ENCODE results near the gene SV2A.
"Not testable (repeated sequence)": the region's sequence is repeated elsewhere in the genome, so short reads cannot be mapped to it uniquely, and the experiment has no call there.

Gene SV2A

DNA sequence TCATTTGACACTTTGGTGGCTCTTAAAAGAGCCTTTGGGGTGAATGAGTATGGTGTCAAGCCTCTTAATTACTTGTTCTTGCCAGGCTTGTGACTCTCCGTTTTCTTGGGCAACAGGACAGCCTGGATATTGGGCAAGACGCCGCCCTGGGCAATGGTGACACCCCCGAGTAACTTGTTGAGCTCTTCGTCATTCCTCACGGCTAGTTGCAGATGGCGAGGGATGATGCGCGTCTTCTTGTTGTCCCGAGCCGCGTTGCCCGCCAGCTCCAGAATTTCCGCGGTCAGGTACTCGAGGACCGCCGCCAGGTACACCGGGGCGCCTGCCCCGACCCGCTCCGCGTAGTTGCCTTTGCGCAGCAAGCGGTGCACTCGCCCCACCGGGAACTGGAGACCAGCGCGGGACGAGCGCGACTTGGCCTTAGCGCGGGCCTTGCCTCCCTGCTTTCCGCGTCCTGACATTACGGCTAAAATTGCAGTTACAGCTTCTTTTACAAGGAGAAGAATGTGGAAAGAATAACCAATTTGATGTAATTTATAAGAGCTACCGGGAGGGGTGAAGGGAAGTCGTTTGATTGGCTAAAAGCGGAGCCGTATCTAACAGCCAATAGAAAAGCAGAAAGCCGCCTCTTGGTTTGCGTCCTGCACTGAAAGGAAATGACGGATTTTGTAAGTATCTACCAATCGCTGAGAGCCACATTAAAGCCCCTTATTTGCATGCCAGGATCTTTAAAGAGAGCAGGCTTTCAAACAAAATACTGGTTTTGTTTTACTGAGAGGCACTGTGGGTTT lies 30.0 kb downstream of the SV2A start:
- peak; percentile 37 to 54 for DNase-seq (ENCODE audit: low read depth in 2 of 2, low spot score in 1 of 2)

DNA sequence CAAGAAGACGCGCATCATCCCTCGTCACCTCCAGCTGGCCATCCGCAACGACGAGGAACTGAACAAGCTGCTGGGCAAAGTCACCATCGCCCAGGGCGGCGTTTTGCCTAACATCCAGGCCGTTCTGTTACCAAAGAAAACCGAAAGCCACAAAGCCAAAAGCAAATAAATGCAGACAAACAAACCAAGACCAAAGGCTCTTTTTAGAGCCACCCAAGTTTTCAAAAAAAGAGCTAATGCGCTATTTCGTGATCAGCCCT lies 30.5 kb downstream of the SV2A start:
- not testable (repeated sequence) for DNase-seq (ENCODE audit: low read depth in 2 of 2, low spot score in 1 of 2)

DNA sequence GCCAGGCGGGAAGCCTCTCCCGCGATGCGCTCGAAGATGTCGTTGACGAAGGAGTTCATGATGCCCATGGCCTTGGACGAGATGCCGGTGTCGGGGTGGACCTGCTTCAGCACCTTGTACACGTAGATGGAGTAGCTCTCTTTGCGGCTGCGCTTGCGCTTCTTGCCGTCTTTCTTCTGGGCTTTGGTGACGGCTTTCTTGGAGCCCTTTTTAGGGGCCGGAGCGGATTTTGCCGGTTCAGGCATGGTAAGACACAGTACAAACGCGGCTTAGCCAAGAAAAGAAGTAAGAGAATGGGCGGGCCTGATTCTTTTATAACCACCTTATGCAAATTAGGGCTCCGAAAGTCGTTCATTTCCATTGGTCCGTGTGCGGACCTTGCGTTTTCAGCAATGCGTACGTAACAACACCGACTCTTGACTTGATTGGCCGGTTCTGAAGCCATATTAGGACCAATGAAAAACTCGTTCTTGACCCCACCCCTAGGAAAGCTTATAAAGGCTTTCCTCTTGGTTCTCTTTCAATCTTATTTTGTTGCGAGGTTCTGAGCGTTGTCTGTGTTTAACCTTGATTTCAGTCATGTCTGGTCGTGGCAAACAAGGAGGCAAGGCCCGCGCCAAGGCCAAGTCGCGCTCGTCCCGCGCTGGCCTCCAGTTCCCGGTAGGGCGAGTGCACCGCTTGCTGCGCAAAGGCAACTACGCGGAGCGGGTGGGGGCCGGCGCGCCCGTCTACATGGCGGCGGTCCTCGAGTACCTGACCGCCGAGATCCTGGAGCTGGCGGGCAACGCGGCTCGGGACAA lies 31.0 kb downstream of the SV2A start:
- DNase-seq (ENCODE audit: low read depth in 2 of 2, low spot score in 1 of 2) = peak; percentile 60 to 72

- not testable (repeated sequence) for DNase-seq (ENCODE audit: low read depth in 2 of 2, low spot score in 1 of 2)
Observed at GRCh38 chr1:149886121-149886395, 31.6 kb downstream of the SV2A start.

DNA sequence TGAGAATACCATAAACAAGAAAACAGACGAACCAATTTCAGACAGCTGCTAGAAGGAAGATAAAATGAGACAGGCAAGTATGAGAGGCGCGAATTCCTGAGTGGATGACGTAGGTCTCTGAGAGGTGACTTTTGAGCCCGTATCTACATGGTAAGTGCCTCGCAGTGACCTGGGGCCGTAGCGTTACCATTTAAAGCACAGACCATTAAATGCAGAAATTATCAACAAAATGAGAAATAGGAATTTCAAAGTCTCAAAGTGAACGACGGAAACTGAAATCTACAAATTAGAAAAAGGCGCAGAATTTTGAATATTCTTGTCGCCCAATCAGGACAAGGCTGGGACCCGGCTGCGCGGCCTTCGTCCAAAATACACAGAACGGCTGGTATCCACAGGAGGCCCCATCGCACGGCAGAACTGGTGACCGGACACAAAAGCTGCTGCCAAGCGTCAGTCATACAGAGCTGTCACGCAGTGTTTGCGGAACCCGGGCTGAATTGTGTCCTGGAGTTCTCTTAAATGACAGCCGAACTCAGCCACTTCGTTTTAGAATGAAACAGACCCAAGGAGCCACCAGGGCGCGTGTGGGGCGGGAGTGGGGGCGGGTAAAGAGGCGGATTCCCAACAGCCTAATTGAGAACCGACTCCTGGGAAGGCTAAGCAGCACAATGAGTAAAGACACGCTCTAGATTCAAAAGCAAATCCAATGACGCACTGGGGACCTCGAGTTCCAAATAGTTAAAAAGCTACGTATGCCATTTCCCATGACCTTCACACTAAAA lies 32.1 kb downstream of the SV2A start:
- peak; percentile 22 for DNase-seq (ENCODE audit: low read depth in 2 of 2, low spot score in 1 of 2)

DNA sequence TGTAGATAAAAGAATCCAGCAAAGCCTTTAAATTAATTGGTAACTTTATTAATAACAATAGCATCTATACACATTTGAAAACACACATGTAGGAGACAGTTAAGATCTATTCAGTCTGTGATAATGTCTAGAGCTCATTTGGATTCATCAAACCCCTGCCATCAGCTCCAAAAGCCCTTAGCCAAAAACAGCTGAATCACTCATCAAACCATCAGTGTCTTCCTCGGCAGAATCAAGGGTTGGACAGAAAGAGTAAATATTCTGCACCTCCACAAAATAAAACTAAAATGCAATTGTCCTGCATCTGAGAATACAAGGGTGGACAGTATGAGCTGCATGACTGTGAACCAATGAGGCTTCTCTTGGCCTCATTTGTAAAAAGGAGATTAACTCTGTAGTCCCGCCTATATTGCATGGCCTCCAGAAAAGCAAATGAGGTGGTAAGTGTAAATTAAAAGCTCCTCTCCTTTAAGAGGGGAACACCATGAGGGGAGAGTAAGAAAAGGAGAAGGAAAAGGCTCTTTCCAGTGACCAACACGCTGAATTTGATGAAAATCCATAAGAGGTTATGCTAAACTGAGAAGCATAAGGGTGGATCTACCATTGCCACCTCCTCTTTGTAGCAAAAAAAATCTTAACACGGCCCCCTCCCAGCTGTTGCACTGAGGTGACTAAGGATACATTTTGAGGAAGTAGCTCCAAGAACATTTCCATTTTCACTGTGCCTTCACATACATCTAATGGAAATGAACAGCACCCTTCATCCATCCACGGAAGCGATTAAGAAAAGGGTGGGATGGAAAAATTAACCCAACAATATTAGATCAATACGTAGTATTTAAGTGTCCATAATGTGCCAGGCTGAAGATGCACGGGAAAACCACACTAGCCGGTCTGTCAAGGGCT lies 33.0 kb downstream of the SV2A start:
- no peak for DNase-seq (ENCODE audit: low read depth in 2 of 2, low spot score in 1 of 2)

DNA sequence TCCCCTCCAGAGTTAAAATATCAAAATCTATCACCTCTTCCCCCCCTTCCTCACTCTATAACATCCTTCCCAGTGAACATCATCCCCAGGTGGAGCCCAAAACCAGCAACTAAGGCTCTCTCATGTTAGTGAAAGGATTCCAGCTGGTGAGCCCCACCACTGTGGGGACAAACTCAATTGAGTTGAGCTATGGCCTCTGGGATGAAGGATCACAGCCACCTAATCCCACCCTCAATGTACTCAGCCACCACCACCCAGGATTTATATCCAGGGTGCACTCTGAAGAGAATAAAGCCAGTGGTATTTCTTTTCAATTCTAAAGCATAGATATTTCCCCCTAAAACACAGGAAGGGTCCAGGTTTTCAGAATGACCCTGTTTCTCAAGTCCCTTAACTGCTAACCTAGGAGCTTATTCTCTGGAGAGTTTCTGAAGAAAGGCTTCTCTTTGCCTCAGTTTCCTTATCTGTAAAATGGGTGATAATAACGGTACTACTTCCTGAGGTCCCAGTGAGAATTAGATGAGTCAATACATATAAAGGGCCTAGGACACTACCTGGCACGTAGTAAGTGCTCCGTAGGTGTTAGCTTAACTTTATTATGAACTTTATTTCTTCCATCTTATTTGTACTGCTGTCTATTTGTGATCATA lies 33.9 kb downstream of the SV2A start:
- no peak for DNase-seq (ENCODE audit: low read depth in 2 of 2, low spot score in 1 of 2)

GRCh38 chr1:149881876-149882275 lies 35.8 kb downstream of the SV2A start:
- no peak for DNase-seq (ENCODE audit: low read depth in 2 of 2, low spot score in 1 of 2)

GRCh38 chr1:149879556-149879955 lies 38.1 kb downstream of the SV2A start:
- DNase-seq (ENCODE audit: low read depth in 2 of 2, low spot score in 1 of 2) = no peak

DNA sequence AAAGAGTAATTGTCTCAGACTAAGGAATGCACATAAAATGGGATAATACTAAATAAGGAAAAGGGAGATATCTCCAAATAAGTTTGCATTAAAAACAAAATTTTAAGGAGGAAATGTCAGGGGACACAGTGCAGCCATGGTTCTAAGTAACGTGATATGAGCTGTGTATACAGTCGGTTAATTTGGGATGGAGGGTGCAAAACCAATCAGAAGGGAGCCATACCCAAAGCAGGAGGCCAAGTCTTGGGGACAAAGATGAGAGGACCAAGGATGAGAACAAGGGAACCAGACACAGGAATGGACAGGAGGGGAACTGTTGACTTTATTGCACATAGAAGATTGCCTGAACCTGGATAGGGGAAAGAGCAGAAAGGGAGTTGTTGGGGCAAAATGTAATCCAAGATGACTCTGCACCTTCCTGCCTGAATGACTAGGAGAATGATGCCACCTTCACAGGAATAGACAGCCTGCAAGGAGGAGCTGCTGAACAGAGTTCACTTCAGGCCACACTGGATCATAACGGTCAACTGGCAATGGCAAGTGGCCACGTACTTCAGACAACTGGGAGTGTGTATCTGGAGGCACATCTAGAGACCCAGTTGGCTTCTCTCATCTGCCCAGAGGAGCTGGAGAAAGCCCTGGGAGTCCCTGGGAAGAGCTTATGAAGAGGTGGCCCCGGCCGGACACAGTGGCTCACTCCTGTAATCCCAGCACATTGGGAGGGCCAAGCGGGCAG lies 40.3 kb downstream of the SV2A start:
- no peak for DNase-seq (ENCODE audit: low read depth in 2 of 2, low spot score in 1 of 2)

DNA sequence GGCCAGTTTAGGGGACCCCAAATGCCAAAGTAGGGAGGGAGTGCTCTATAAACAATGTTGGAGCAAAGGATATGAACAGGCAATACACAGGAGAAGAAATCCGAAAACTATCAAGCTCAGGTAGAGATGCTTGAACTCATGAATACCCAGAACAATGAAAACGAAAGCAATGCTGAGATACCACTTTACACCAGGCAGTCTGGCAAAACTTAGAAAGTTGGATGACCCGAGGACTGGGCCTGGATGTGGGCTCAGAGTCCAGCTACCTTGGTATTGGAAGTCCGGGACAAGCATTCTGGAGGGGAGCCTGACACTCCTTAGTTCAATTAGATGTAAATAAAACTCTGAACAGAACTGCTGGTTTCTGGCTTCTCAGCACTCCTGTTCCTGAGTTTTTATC lies 44.6 kb downstream of the SV2A start:
- not testable (repeated sequence) for DNase-seq (ENCODE audit: low read depth in 2 of 2, low spot score in 1 of 2)

DNA sequence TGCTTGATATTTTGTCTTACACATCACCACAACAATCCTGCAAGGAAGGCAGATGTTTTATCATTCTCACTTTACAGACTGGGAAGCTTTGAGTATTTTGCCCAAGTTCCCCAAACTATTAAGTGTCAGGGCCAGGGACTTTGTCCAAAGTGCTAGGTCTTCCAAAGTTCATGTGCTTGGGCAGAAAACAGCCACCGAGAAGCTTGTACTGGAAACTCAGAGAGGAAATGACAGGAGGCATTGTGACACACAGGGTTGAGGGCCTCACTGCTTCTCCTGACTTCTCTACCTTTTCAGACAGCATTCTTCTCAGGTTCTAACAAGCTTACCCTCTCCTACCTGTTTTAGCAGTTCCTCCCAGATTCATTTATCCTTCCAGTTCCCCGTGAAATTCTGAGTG lies 50.8 kb downstream of the SV2A start:
- not testable (repeated sequence) for DNase-seq (ENCODE audit: low read depth in 2 of 2, low spot score in 1 of 2)

GRCh38 chr1:149861497-149862054 lies 56.1 kb downstream of the SV2A start:
- DNase-seq (ENCODE audit: low read depth in 2 of 2, low spot score in 1 of 2) = not testable (repeated sequence)

DNA sequence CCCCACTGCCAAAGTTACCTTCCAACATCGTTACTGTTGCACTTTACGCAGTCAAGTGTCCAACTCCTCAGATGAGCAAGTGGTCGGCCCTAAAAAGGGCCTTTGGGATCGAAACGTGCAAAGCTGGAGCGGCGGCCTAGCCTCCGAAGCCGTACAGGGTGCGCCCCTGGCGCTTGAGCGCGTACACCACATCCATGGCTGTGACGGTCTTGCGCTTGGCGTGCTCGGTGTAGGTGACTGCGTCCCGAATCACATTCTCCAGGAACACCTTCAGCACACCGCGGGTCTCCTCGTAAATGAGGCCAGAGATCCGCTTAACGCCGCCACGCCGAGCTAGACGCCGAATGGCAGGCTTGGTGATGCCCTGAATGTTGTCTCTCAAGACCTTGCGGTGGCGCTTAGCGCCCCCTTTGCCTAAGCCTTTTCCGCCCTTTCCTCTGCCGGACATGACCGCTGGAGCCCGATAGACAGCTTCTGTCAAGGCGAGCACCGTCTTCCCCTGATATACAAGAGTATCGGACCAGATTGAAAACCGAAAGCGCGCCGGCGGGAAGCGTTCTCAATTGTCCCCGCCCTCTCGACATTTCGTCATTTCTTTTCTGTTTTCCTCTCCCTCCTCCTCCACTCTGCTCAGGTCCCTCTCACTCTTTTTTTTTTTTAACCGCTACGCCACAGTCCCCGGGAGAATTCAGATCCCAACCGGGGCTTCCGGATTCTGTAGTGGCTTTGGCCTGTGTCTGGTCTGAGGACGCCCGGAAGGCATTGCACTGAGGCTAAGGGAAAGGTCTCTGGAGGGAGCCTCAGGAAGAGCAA lies 56.8 kb downstream of the SV2A start:
- not testable (repeated sequence) for DNase-seq (ENCODE audit: low read depth in 2 of 2, low spot score in 1 of 2)

- DNase-seq (ENCODE audit: low read depth in 2 of 2, low spot score in 1 of 2) = not testable (repeated sequence)
Observed at GRCh38 chr1:149860271-149860670, 57.4 kb downstream of the SV2A start.
